Esophagus squamous epithelium (tissue), 5 donors: ENCODE measurements around the gene GPR137. TPM values are rescaled to one million over a fixed set of nuclear protein-coding genes. Genes with fewer than 3 reads are reported as not detected.

Experiments used
- DNase-seq: peaks from one replicate; lab custom pipeline; 2025; lab: John Stamatoyannopoulos, UW
- H3K27ac ChIP-seq, 4 donors: fragments of 200-600 bp; sonication (generic); one replicate each; pipeline ENCODE4 v1.5.1; 2016 to 2019; ENCODE audit warnings: mild to moderate bottlenecking in 1 of 4
- H3K27me3 ChIP-seq, 4 donors: fragments of 200-600 bp; sonication (generic); 1 replicate in 3 of 4; 2 replicates in 1 of 4; pipeline versions ENCODE4 v1.5.1 to v1.6.0; 2017 to 2021; ENCODE audit warnings: antibody characterized with exemption in 1 of 4
- H3K36me3 ChIP-seq, 3 donors: fragments of 200-600 bp; sonication (generic); one replicate each; pipeline ENCODE4 v1.5.1; 2016 to 2019
- H3K4me1 ChIP-seq, 3 donors: fragments of 200-600 bp; sonication (generic); one replicate each; pipeline ENCODE4 v1.5.1; 2017 to 2019
- H3K4me3 ChIP-seq, 4 donors: fragments of 200-600 bp; sonication (generic); 1 replicate in 3 of 4; 2 replicates in 1 of 4; pipeline ENCODE4 v1.5.1; 2016 to 2019; ENCODE audit warnings: mild to moderate bottlenecking in 2 of 4, moderate library complexity in 1 of 4
- H3K9me3 ChIP-seq, 3 donors: fragments of 200-600 bp; sonication (generic); one replicate each; pipeline ENCODE4 v1.5.1; 2016 to 2019
- CTCF ChIP-seq, 6 experiments: fragments of 450-650 bp in 4 of 6; fragments of 200-600 bp in 2 of 6; sonication (generic) in 2 of 6; IDR thresholded peaks; one replicate each; pipeline ENCODE4 v1.5.1; 2016 to 2019; ENCODE audit warnings: antibody characterized with exemption in 6 of 6, mild to moderate bottlenecking in 4 of 6, moderate library complexity in 4 of 6
- POLR2A ChIP-seq, 4 donors: fragments of 450-650 bp; IDR thresholded peaks; one replicate each; pipeline ENCODE4 v1.6.1; 2017; ENCODE audit warnings: antibody characterized with exemption in 4 of 4, mild to moderate bottlenecking in 4 of 4, moderate library complexity in 3 of 4
- WGBS, 2 donors: methylation state at CpG; one replicate each; pipeline ENCODE4 v1.1.5; 2018; 5-methylcytosine and 5-hydroxymethylcytosine counted together
- intact Hi-C: fragments of 100-400 bp; cut with DNase I; formaldehyde crosslinking; loops from one replicate; pipeline ENCODE4 v1.15.0; 2022
- total RNA-seq, 4 donors: library from RNA; depleted of rRNA; stranded (reverse); fragments of >200 nt; gene quantifications; one replicate each; pipeline ENCODE4 v1.1.0, GENCODE V29; 2016
- donor health status: DM: yes; HTN: yes; CAD: no.

Gene GPR137
- total RNA-seq, 4 donors from 2014 or later: 17.5 to 19.9 (median 19.2) TPM

DNA sequence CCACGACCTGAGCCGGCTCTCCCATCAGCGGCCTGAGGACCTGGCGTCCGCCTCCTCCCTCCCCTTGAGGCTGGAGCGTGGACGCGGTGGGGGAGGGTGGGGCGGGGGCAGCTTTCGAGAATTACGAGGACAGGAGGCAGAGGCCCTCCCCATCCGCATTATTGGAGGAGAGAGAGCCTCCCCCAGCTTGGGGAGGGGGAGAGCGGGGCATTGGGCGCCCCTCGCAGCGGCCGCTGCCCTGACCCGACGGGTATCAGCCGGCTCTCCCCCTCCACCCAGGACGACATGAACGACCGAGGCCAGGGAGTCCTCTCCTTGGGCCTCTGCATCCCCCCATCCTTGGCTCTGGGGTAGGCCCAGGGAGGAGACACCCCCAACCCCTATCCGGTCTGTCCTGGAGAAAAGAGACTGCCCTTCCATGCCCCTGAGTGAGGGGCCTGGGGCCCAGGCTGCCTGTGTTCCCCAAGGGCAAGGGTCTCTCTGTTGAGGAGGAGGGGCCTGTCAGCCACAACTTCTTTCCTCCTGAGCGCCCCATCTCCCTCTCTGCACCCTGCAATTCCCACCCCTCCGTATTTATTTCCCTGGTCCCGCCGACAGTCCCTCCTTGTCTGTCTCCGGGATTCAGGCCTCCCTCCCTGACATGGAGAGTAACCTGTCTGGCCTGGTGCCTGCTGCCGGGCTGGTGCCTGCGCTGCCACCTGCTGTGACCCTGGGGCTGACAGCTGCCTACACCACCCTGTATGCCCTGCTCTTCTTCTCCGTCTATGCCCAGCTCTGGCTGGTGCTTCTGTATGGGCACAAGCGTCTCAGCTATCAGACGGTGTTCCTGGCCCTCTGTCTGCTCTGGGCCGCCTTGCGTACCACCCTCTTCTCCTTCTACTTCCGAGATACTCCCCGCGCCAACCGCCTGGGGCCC lies 495 bp downstream of the GPR137 start:
- Histone ChIP-seq H3K9me3 (no peaks in the 10 kb centered on the region), H3K4me3 (peak overlapping the region; percentile 81 to 89 (median 88)), H3K27ac (peak overlapping the region; percentile 94 to 99 (median 97)), H3K36me3 (peaks cover 0 to 22% (median 4%) of the 10 kb centered on the region in 3 donors), H3K27me3 (peaks cover 0 to 13% (median 1%) of the 10 kb centered on the region in 4 donors), H3K4me1 (peaks cover 26 to 58% (median 31%) of the 10 kb centered on the region in 3 donors)
- TF ChIP-seq POLR2A (IDR thresholded peaks at IDR 0.05) (peak in 1 of 4 donors; percentile 12), CTCF (IDR thresholded peaks at IDR 0.05) (no peak)
- WGBS, 2 donors: 47 to 52% methylated on average over 10 to 16 of the region's 40 CpGs
- intact Hi-C loops: no loop called here
- DNase-seq: no peak

DNA sequence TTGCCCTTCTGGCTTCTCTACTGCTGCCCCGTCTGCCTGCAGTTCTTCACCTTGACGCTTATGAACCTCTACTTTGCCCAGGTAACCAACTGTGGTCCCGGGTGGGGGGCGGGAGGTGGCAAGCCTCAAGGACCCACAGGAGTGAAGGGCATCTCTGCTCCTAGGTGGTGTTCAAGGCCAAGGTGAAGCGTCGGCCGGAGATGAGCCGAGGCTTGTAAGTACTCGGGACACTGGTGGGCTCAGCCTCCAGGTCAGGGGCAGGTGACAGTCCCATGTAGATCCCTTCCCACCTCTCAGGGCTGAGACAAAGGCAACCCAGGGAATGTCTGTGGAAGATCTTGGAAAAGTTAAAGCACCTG lies 1.1 kb downstream of the GPR137 start:
- H3K9me3 ChIP-seq: no peaks in the 10 kb centered on the region
- no peak for TF ChIP-seq POLR2A (IDR thresholded peaks at IDR 0.05)
- no peak for TF ChIP-seq CTCF (IDR thresholded peaks at IDR 0.05)
- H3K4me1 ChIP-seq: peaks cover 32 to 58% (median 33%) of the 10 kb centered on the region in 3 donors
- H3K27me3 ChIP-seq: peaks cover 0 to 20% (median 4%) of the 10 kb centered on the region in 4 donors
- H3K4me3 ChIP-seq: peak overlapping the region in 1 of 4 donors; percentile 89
- intact Hi-C loops: no loop called here
- H3K27ac ChIP-seq: peak overlapping the region in 1 of 4 donors; percentile 96
- no peak for DNase-seq
- 90 to 100% methylated on average over 2 to 3 of the region's 9 CpGs for WGBS, 2 donors
- peaks cover 0 to 17% (median 4%) of the 10 kb centered on the region in 3 donors for H3K36me3 ChIP-seq

DNA sequence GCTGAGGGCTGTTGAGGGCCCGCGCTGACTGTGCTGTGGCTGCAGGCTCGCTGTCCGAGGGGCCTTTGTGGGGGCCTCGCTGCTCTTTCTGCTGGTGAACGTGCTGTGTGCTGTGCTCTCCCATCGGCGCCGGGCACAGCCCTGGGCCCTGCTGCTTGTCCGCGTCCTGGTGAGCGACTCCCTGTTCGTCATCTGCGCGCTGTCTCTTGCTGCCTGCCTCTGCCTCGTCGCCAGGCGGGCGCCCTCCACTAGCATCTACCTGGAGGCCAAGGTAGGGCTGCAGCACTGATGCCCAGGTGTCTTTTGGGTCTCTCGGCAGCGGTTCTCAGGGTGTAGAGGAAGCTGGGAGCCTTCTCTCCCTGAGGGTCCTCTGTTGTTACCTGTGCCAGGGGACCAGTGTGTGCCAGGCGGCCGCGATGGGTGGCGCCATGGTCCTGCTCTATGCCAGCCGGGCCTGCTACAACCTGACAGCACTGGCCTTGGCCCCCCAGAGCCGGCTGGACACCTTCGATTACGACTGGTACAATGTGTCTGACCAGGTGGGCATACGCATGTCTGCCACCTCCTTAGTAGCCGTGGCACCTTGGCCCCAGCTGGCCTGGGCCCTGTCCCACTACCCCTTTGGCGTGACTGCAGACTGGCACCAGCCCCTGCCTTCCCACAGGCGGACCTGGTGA lies 2.2 kb downstream of the GPR137 start:
- 89 to 91% methylated on average over 4 to 16 of the region's 33 CpGs for WGBS, 2 donors
- H3K27ac ChIP-seq: no peak overlapping the region
- intact Hi-C loops: no loop called here

GRCh38 chr11:64288353-64288750 lies 2.7 kb downstream of the GPR137 start:
- Histone ChIP-seq H3K27ac (no peak overlapping the region), H3K4me3 (no peak overlapping the region), H3K36me3 (peaks cover 0 to 10% (median 0%) of the 10 kb centered on the region in 3 donors), H3K27me3 (peaks cover 8 to 35% (median 11%) of the 10 kb centered on the region in 4 donors), H3K4me1 (peaks cover 31 to 54% (median 39%) of the 10 kb centered on the region in 3 donors), H3K9me3 (no peaks in the 10 kb centered on the region)
- no peak for TF ChIP-seq CTCF (IDR thresholded peaks at IDR 0.05)
- no peak for TF ChIP-seq POLR2A (IDR thresholded peaks at IDR 0.05)
- DNase-seq: no peak
- intact Hi-C loops: no loop called here
- WGBS, 2 donors: 90% methylated on average over 4 of the region's 9 CpGs; no CpG with 5 or more reads in 1 of the 2 donors

More for the DNA sequence above, 2.2 kb downstream of the GPR137 start:
- TF ChIP-seq CTCF (IDR thresholded peaks at IDR 0.05): no peak
- TF ChIP-seq POLR2A (IDR thresholded peaks at IDR 0.05): no peak
- peaks cover 0 to 10% (median 0%) of the 10 kb centered on the region in 3 donors for H3K36me3 ChIP-seq
- DNase-seq: no peak
- no peak overlapping the region for H3K4me3 ChIP-seq
- H3K4me1 ChIP-seq: peaks cover 37 to 58% (median 43%) of the 10 kb centered on the region in 3 donors
- no peaks in the 10 kb centered on the region for H3K9me3 ChIP-seq
- H3K27me3 ChIP-seq: peaks cover 7 to 30% (median 8%) of the 10 kb centered on the region in 4 donors
